HepG2 (cell line): ENCODE results near the gene SYS1. TPM values are rescaled to one million over a fixed set of nuclear protein-coding genes. Genes with fewer than 3 reads are reported as not detected.

Source experiments
- BCL6 ChIP-seq: IDR thresholded peaks from 2 replicates; pipeline ENCODE4 v1.6.1; 2016; ENCODE audit warnings: missing genetic modification reagents, missing compliant biosample characterization
- E2F5 ChIP-seq: sonication (generic); formaldehyde crosslinking; conservative IDR thresholded peaks from 2 replicates; pipeline ENCODE4 v1.4.0; 2020; ENCODE audit warnings: missing genetic modification reagents
- ERF ChIP-seq: IDR thresholded peaks from 2 replicates; pipeline ENCODE4 v1.6.1; 2018; ENCODE audit warnings: missing biosample characterization, missing genetic modification reagents
- IKZF5 ChIP-seq: IDR thresholded peaks from 2 replicates; pipeline ENCODE4 v1.6.1; 2018; ENCODE audit warnings: missing genetic modification reagents, mild to moderate bottlenecking, missing compliant biosample characterization
- JUND ChIP-seq: sonication (generic); formaldehyde crosslinking; IDR thresholded peaks from 2 replicates; pipeline ENCODE4 v1.8.0; 2022; ENCODE audit warnings: mild to moderate bottlenecking, missing genetic modification reagents
- KAT7 ChIP-seq: IDR thresholded peaks from 2 replicates; pipeline ENCODE4 v1.6.1; 2018; ENCODE audit warnings: borderline replicate concordance, missing compliant biosample characterization
- MAF1 ChIP-seq: sonication (generic); formaldehyde crosslinking; IDR thresholded peaks from 2 replicates; pipeline ENCODE4 v1.5.0; 2020; ENCODE audit warnings: missing genetic modification reagents, borderline replicate concordance
- NCOA2 ChIP-seq: sonication (generic); formaldehyde crosslinking; IDR thresholded peaks from 2 replicates; pipeline ENCODE4 v1.8.0; 2022; ENCODE audit warnings: inconsistent platforms
- PHF5A ChIP-seq: IDR thresholded peaks from one replicate; pipeline ENCODE4 v1.6.1; 2018; ENCODE audit warnings: low read depth, missing genetic modification reagents; ENCODE audit not compliant: unreplicated experiment
- PITX1 ChIP-seq: sonication (generic); formaldehyde crosslinking; IDR thresholded peaks from 2 replicates; pipeline ENCODE4 v1.5.1; 2020; ENCODE audit warnings: mild to moderate bottlenecking, missing genetic modification reagents
- SAP130 ChIP-seq: IDR thresholded peaks from 2 replicates; pipeline ENCODE4 v1.6.1; 2016; ENCODE audit warnings: low read depth
- SOX5 ChIP-seq: IDR thresholded peaks from 2 replicates; pipeline ENCODE4 v1.6.1; 2016; ENCODE audit warnings: borderline replicate concordance
- SOX6 ChIP-seq, 2 experiments: fragments of 450-650 bp in 1 of 2; sonication (generic) in 1 of 2; formaldehyde crosslinking in 1 of 2; IDR thresholded peaks; 2 replicates each; pipeline versions ENCODE4 v1.4.0 to v1.6.1; 2017 to 2020; ENCODE audit warnings: antibody characterized with exemption in 1 of 2, mild to moderate bottlenecking in 1 of 2, missing genetic modification reagents in 1 of 2
- SRSF9 ChIP-seq: fragments of 200-400 bp; formaldehyde crosslinking; IDR thresholded peaks from 2 replicates; pipeline ENCODE4 v1.6.1; 2018; ENCODE audit warnings: borderline replicate concordance, mild to moderate bottlenecking, low read depth, low read length; ENCODE audit not compliant: insufficient read depth, poor library complexity, severe bottlenecking
- YEATS4 ChIP-seq: sonication (generic); formaldehyde crosslinking; IDR thresholded peaks from 2 replicates; pipeline ENCODE4 v1.4.0; 2020; ENCODE audit warnings: missing genetic modification reagents, borderline replicate concordance
- ZMYM2 ChIP-seq: sonication (generic); formaldehyde crosslinking; IDR thresholded peaks from 2 replicates; pipeline ENCODE4 v1.8.0; 2022; ENCODE audit warnings: mild to moderate bottlenecking, missing genetic modification reagents
- ZNF260 ChIP-seq: sonication (generic); formaldehyde crosslinking; IDR thresholded peaks from 2 replicates; pipeline ENCODE4 v1.4.0; 2020; ENCODE audit warnings: missing genetic modification reagents, low read depth, mild to moderate bottlenecking, borderline replicate concordance
- ZNF451 ChIP-seq: sonication (generic); formaldehyde crosslinking; IDR thresholded peaks from 2 replicates; pipeline ENCODE4 v1.5.0; 2020; ENCODE audit warnings: mild to moderate bottlenecking, missing genetic modification reagents
- ZNF503 ChIP-seq: sonication (generic); formaldehyde crosslinking; IDR thresholded peaks from 2 replicates; pipeline ENCODE4 v1.4.0; 2020; ENCODE audit warnings: missing genetic modification reagents
- ZNF878 ChIP-seq: sonication (generic); formaldehyde crosslinking; IDR thresholded peaks from 2 replicates; pipeline ENCODE4 v1.8.1; 2023; ENCODE audit warnings: mild to moderate bottlenecking, missing genetic modification reagents, moderate library complexity
- ZSCAN31 ChIP-seq: sonication (generic); formaldehyde crosslinking; IDR thresholded peaks from 2 replicates; pipeline ENCODE4 v1.5.0; 2020; ENCODE audit warnings: low read depth, mild to moderate bottlenecking, missing genetic modification reagents
- polyA plus RNA-seq, 8 experiments: library from polyadenylated mRNA; depleted of rRNA in 3 of 8; stranded (reverse) in 7 of 8; unstranded in 1 of 8; fragments of >200 nt; fragmentation: Illumina TruSeq in 4 of 8; extraction: Trizol in 4 of 8; gene quantifications; 2 replicates each; pipeline versions ENCODE4 v1.2.1 to v1.2.3, GENCODE V29; 2011 to 2016; ENCODE audit warnings: low read depth in 4 of 8, missing spikeins in 1 of 8, mixed read lengths in 1 of 8; ENCODE audit not compliant: insufficient read depth in 1 of 8
- total RNA-seq, 5 experiments: library from RNA; depleted of rRNA; stranded (reverse); fragments of >200 nt; fragmentation: Illumina TruSeq; extraction: Trizol; gene quantifications; 2 replicates each; pipeline ENCODE4 v1.2.3, GENCODE V29; 2016; ENCODE audit warnings: low read depth in 1 of 5

Gene SYS1
- total and polyA plus RNA-seq, 2 of the 13 experiments (the other 11 are each of a cell fraction or from before 2014, with no cell fraction given) = 38.3 to 65.6 TPM

GRCh38 chr20:45338121-45339030 lies 24.6 kb upstream of the SYS1 start (continued):
- TF ChIP-seq ZNF503 (CRISPR knock-in tag) = peak; percentile 73
- peak; percentile 80 for TF ChIP-seq SAP130 (CRISPR knock-in tag)
- no peak for TF ChIP-seq SRSF9
- peak; percentile 74; the same call in 1 of the 2 replicates for TF ChIP-seq ZNF878 (CRISPR knock-in tag)
- 0 out of 2 replicates have a peak, but pooled peaks have one; percentile 25 for TF ChIP-seq ZSCAN31 (CRISPR knock-in tag)
- TF ChIP-seq SOX5 (CRISPR knock-in tag) = peak; percentile 80; the same call in 1 of the 2 replicates
- no peak for TF ChIP-seq ZNF260 (CRISPR knock-in tag)
- TF ChIP-seq ZNF451 (CRISPR knock-in tag) = 0 out of 2 replicates have a peak, but pooled peaks have one; percentile 3
- TF ChIP-seq YEATS4 = peak; percentile 39; the same call in 1 of the 2 replicates
- no peak for TF ChIP-seq JUND
- TF ChIP-seq MAF1 = no peak
- TF ChIP-seq KAT7 (CRISPR knock-in tag) = 0 out of 2 replicates have a peak, but pooled peaks have one; percentile 53
- no peak for TF ChIP-seq E2F5 (CRISPR knock-in tag)
- peak; percentile 52; the same call in 1 of the 2 replicates for TF ChIP-seq BCL6 (CRISPR knock-in tag)
- peak; percentile 75; the same call in 1 of the 2 replicates for TF ChIP-seq PITX1
- no peak for TF ChIP-seq SOX6 (IDR thresholded peaks at IDR 0.05)
- peak; percentile 55; the same call in 1 of the 2 replicates for TF ChIP-seq SOX6 (CRISPR knock-in tag; IDR thresholded peaks at IDR 0.05)
- peak; percentile 70 for TF ChIP-seq IKZF5
- peak; percentile 70 for TF ChIP-seq NCOA2 (CRISPR knock-in tag)
- peak; percentile 77 for TF ChIP-seq ERF
- TF ChIP-seq ZMYM2 (CRISPR knock-in tag) = no peak
- TF ChIP-seq PHF5A = no peak
